Mesenchymal stem cell (in vitro differentiated cells and primary cell): Measurements from ENCODE around the gene ZC2HC1C.

ENCODE experiments used
- DNase-seq: peaks from one replicate; pipeline ENCODE4 v3.0.0-alpha.2; 2013
- H2AFZ ChIP-seq: one replicate; pipeline ENCODE4 v1.6.1; 2013; ENCODE audit warnings: low read depth, mild to moderate bottlenecking, control low read depth, inconsistent platforms, low read length, moderate library complexity
- H2AK5ac ChIP-seq: 2 replicates; pipeline ENCODE4 v1.6.1; 2013; ENCODE audit warnings: low read length, moderate library complexity, mild to moderate bottlenecking, inconsistent platforms; ENCODE audit not compliant: severe bottlenecking
- H2BK120ac ChIP-seq: one replicate; pipeline ENCODE4 v1.6.1; 2013; ENCODE audit warnings: low read depth, mild to moderate bottlenecking, inconsistent platforms, low read length, moderate library complexity
- H2BK12ac ChIP-seq, 2 experiments: one replicate each; pipeline ENCODE4 v1.6.1; 2013; ENCODE audit warnings: inconsistent platforms in 2 of 2, low read length in 2 of 2, mild to moderate bottlenecking in 2 of 2, moderate library complexity in 2 of 2, control low read depth in 1 of 2
- H2BK15ac ChIP-seq: one replicate; pipeline ENCODE4 v1.6.1; 2013; ENCODE audit warnings: mild to moderate bottlenecking, low read depth, inconsistent platforms; ENCODE audit not compliant: poor library complexity, severe bottlenecking
- H2BK5ac ChIP-seq: 2 replicates; pipeline ENCODE4 v1.6.1; 2013; ENCODE audit warnings: low read depth, mild to moderate bottlenecking, low read length, control low read depth, inconsistent platforms; ENCODE audit not compliant: poor library complexity, severe bottlenecking
- H3K14ac ChIP-seq, 2 experiments: one replicate each; pipeline ENCODE4 v1.6.1; 2013; ENCODE audit warnings: inconsistent platforms in 2 of 2, low read length in 2 of 2, control low read depth in 1 of 2, mild to moderate bottlenecking in 1 of 2, moderate library complexity in 1 of 2
- H3K18ac ChIP-seq, 2 experiments: one replicate each; pipeline ENCODE4 v1.6.1; 2013; ENCODE audit warnings: inconsistent platforms in 2 of 2, low read length in 2 of 2, control low read depth in 1 of 2, low read depth in 1 of 2, mild to moderate bottlenecking in 1 of 2
- H3K23ac ChIP-seq, 2 experiments: one replicate each; pipeline ENCODE4 v1.6.1; 2013; ENCODE audit warnings: inconsistent platforms in 2 of 2, low read length in 2 of 2, mild to moderate bottlenecking in 2 of 2, moderate library complexity in 2 of 2, control low read depth in 1 of 2
- H3K27ac ChIP-seq: 2 replicates; pipeline ENCODE4 v1.5.1; 2013; ENCODE audit warnings: mild to moderate bottlenecking, moderate library complexity, low read length, control low read depth, inconsistent platforms; ENCODE audit not compliant: poor library complexity, severe bottlenecking
- H3K27me3 ChIP-seq, 2 experiments: 2 replicates each; pipeline versions ENCODE4 v1.6.1 to v1.7.0; 2013; ENCODE audit warnings: low read length in 2 of 2, mild to moderate bottlenecking in 2 of 2, moderate library complexity in 2 of 2, control low read depth in 1 of 2, inconsistent platforms in 1 of 2; ENCODE audit not compliant: control insufficient read depth in 1 of 2, insufficient read depth in 1 of 2
- H3K36me3 ChIP-seq, 2 experiments: 2 replicates each; pipeline versions ENCODE4 v1.6.1 to v1.7.0; 2013; ENCODE audit warnings: low read length in 2 of 2, control low read depth in 1 of 2, inconsistent platforms in 1 of 2, low read depth in 1 of 2, mild to moderate bottlenecking in 1 of 2; ENCODE audit not compliant: insufficient read depth in 2 of 2, control insufficient read depth in 1 of 2
- H3K4ac ChIP-seq, 2 experiments: one replicate each; pipeline ENCODE4 v1.6.1; 2013; ENCODE audit warnings: inconsistent platforms in 2 of 2, low read length in 2 of 2, mild to moderate bottlenecking in 2 of 2, moderate library complexity in 2 of 2, control low read depth in 1 of 2, low read depth in 1 of 2
- H3K4me1 ChIP-seq: 2 replicates; pipeline ENCODE4 v1.6.1; 2013; ENCODE audit warnings: low read depth, low read length, control low read depth; ENCODE audit not compliant: control insufficient read depth, insufficient read depth
- H3K4me2 ChIP-seq: 2 replicates; pipeline ENCODE4 v1.6.1; 2013; ENCODE audit warnings: low read length, mild to moderate bottlenecking, inconsistent platforms; ENCODE audit not compliant: poor library complexity, severe bottlenecking
- H3K4me3 ChIP-seq, 2 experiments: 2 replicates each; pipeline versions ENCODE4 v1.5.1 to v1.7.0; 2013; ENCODE audit warnings: low read length in 2 of 2, mild to moderate bottlenecking in 2 of 2, control low read depth in 1 of 2, low read depth in 1 of 2; ENCODE audit not compliant: insufficient read depth in 1 of 2
- H3K79me1 ChIP-seq: replicated peaks from 2 replicates; pipeline ENCODE4 v1.6.1; 2013; ENCODE audit warnings: mild to moderate bottlenecking, control low read depth, low read length, inconsistent platforms; ENCODE audit not compliant: poor library complexity, severe bottlenecking
- H3K9ac ChIP-seq: 2 replicates; pipeline ENCODE4 v1.7.0; 2013; ENCODE audit warnings: mild to moderate bottlenecking, low read length, moderate library complexity
- H3K9me3 ChIP-seq: 2 replicates; pipeline ENCODE4 v1.7.0; 2013; ENCODE audit warnings: mild to moderate bottlenecking, low read length; ENCODE audit not compliant: control insufficient read depth
- H4K8ac ChIP-seq: one replicate; pipeline ENCODE4 v1.6.1; 2013; ENCODE audit warnings: inconsistent platforms, mild to moderate bottlenecking, low read length, moderate library complexity
- H4K91ac ChIP-seq: one replicate; pipeline ENCODE4 v1.6.1; 2013; ENCODE audit warnings: mild to moderate bottlenecking, low read length, inconsistent platforms
- WGBS: methylation state at CpG from one replicate; pipeline ENCODE4 v1.1.7; 2013; ENCODE audit warnings: mixed read lengths; 5-methylcytosine and 5-hydroxymethylcytosine counted together

ZC2HC1C gene

DNA sequence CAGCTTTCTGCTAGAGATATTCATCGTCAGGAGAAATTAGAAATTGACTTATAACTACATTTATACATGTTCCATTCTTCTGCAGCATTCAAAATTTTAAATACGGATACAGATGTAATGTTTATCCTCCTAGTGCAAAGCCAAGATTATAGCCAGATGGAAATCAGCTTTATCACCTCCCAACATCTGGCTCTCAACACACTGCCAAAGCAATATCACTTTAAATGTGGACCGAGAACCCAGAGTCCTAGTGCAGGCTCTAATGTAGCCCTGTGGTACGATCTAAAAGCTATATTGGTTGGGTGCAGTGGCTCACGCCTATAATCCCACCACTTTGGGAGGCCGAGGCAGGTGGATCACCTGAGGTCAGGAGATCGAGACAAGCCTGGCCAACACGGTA lies 24.7 kb upstream of the ZC2HC1C start:
- Histone ChIP-seq H3K14ac (no peak overlapping the region), H3K9ac (peak overlapping the region; percentile 53), H2BK12ac (no peak overlapping the region), H2AK5ac (no peak overlapping the region), H3K4me1 (peaks cover 9% of the 10 kb centered on the region), H2BK5ac (no peak overlapping the region), H4K91ac (no peak overlapping the region), H2BK120ac (no peak overlapping the region), H3K4me2 (no peak overlapping the region), H3K23ac (no peak overlapping the region), H2AFZ (no peak overlapping the region), H3K27ac (no peak overlapping the region), H3K79me1 (peaks cover 7% of the 10 kb centered on the region), H3K18ac (no peak overlapping the region), H3K36me3 (peaks cover 0 to 36% of the 10 kb centered on the region in 2 experiments), H4K8ac (no peak overlapping the region), H3K27me3 (no peaks in the 10 kb centered on the region), H2BK15ac (no peak overlapping the region), H3K4me3 (peak overlapping the region in 1 of 2 experiments; percentile 32), H3K4ac (no peak overlapping the region), H3K9me3 (no peaks in the 10 kb centered on the region)
- no peak for DNase-seq
- 99% methylated on average over 8 of the region's 8 CpGs for WGBS

- Histone ChIP-seq H3K4me3 (no peak overlapping the region), H2BK120ac (no peak overlapping the region), H4K91ac (no peak overlapping the region), H3K4me2 (no peak overlapping the region), H2AK5ac (no peak overlapping the region), H3K4ac (no peak overlapping the region), H3K9ac (no peak overlapping the region), H3K14ac (no peak overlapping the region), H3K18ac (no peak overlapping the region), H3K27ac (no peak overlapping the region), H3K23ac (no peak overlapping the region), H3K4me1 (peaks cover 10% of the 10 kb centered on the region), H3K79me1 (peaks cover 7% of the 10 kb centered on the region), H4K8ac (no peak overlapping the region), H3K27me3 (no peaks in the 10 kb centered on the region), H3K36me3 (peaks cover 0 to 24% of the 10 kb centered on the region in 2 experiments), H2AFZ (no peak overlapping the region), H2BK15ac (no peak overlapping the region), H3K9me3 (no peaks in the 10 kb centered on the region), H2BK5ac (no peak overlapping the region), H2BK12ac (no peak overlapping the region)
- WGBS: 81% methylated on average over 5 of the region's 5 CpGs
- DNase-seq: no peak
Measured at GRCh38 chr14:75046275-75046674, 23.2 kb upstream of the ZC2HC1C start.

- no peak overlapping the region for H3K9ac ChIP-seq
- 88% methylated on average over 2 of the region's 3 CpGs for WGBS
- H3K36me3 ChIP-seq: peaks cover 0 to 19% of the 10 kb centered on the region in 2 experiments
- no peak overlapping the region for H3K18ac ChIP-seq
- H4K91ac ChIP-seq: no peak overlapping the region
- H3K4ac ChIP-seq: no peak overlapping the region
- H3K4me3 ChIP-seq: peak overlapping the region in 1 of 2 experiments; percentile 17
- H2AK5ac ChIP-seq: no peak overlapping the region
- H3K14ac ChIP-seq: no peak overlapping the region
- no peak overlapping the region for H3K4me2 ChIP-seq
- H3K79me1 ChIP-seq: peaks cover 7% of the 10 kb centered on the region
- H3K27me3 ChIP-seq: no peaks in the 10 kb centered on the region
- H2BK15ac ChIP-seq: no peak overlapping the region
- no peak overlapping the region for H2AFZ ChIP-seq
- H2BK120ac ChIP-seq: no peak overlapping the region
- H2BK12ac ChIP-seq: no peak overlapping the region
- peak; percentile 64 for DNase-seq
- H2BK5ac ChIP-seq: no peak overlapping the region
- H3K9me3 ChIP-seq: no peaks in the 10 kb centered on the region
- no peak overlapping the region for H3K23ac ChIP-seq
- no peak overlapping the region for H3K27ac ChIP-seq
- no peak overlapping the region for H4K8ac ChIP-seq
- peaks cover 10% of the 10 kb centered on the region for H3K4me1 ChIP-seq
Measured at GRCh38 chr14:75046899-75047298, 22.5 kb upstream of the ZC2HC1C start.

DNA sequence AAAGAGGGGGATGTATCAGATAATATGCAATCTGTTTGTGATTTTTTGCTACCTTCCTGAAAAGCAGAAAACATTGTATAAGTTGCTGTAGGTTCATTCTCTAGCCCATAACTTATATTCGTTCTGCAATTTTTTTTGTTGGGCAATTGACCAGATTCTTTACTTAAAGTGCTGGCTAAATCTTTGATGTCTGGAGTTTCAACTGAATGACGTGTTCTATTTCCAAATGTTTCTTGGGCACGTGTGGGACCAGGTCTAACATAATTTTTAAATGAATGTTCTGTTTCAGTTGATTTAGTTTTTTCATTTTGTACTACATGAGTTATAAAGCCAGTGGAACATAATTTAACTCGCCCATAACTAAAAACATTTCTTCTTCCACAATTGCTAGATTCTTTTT lies 21.9 kb upstream of the ZC2HC1C start:
- H2BK12ac ChIP-seq: no peak overlapping the region
- H2BK15ac ChIP-seq: no peak overlapping the region
- H3K27ac ChIP-seq: no peak overlapping the region
- H4K8ac ChIP-seq: no peak overlapping the region
- no peak overlapping the region for H3K23ac ChIP-seq
- H2BK120ac ChIP-seq: no peak overlapping the region
- 95% methylated on average over 4 of the region's 4 CpGs for WGBS
- H3K18ac ChIP-seq: no peak overlapping the region
- no peaks in the 10 kb centered on the region for H3K9me3 ChIP-seq
- peaks cover 7% of the 10 kb centered on the region for H3K79me1 ChIP-seq
- no peak overlapping the region for H2AK5ac ChIP-seq
- peak overlapping the region; percentile 93 for H3K9ac ChIP-seq
- H2AFZ ChIP-seq: no peak overlapping the region
- H3K36me3 ChIP-seq: peaks cover 0 to 13% of the 10 kb centered on the region in 2 experiments
- no peak overlapping the region for H3K4ac ChIP-seq
- no peak for DNase-seq
- H3K4me2 ChIP-seq: no peak overlapping the region
- peak overlapping the region in 1 of 2 experiments; percentile 17 for H3K4me3 ChIP-seq
- no peak overlapping the region for H4K91ac ChIP-seq
- H2BK5ac ChIP-seq: no peak overlapping the region
- peaks cover 7% of the 10 kb centered on the region for H3K4me1 ChIP-seq
- no peaks in the 10 kb centered on the region for H3K27me3 ChIP-seq
- H3K14ac ChIP-seq: no peak overlapping the region
